Left ventricle myocardium inferior (tissue), 1 donor: ENCODE data around the gene EPHA4. TPM values are rescaled to one million over a fixed set of nuclear protein-coding genes. Genes with fewer than 3 reads are reported as not detected.

Experiments used
- DNase-seq: peaks from one replicate; pipeline ENCODE4 v3.0.0-alpha.2; 2020
- H3K27ac ChIP-seq: fragments of 200-600 bp; replicated peaks from 2 replicates; pipeline ENCODE4 v1.8.0; 2021
- H3K27me3 ChIP-seq: fragments of 200-600 bp; 2 replicates; pipeline ENCODE4 v1.8.0; 2021; ENCODE audit warnings: low read depth
- H3K36me3 ChIP-seq: fragments of 200-600 bp; 2 replicates; pipeline ENCODE4 v1.8.0; 2021
- H3K4me1 ChIP-seq: fragments of 200-600 bp; 2 replicates; pipeline ENCODE4 v1.8.0; 2021
- H3K4me3 ChIP-seq: fragments of 200-600 bp; 2 replicates; pipeline ENCODE4 v1.8.0; 2021; ENCODE audit warnings: mild to moderate bottlenecking, moderate library complexity
- H3K9me3 ChIP-seq: fragments of 200-600 bp; replicated peaks from 2 replicates; pipeline ENCODE4 v1.8.0; 2021
- CTCF ChIP-seq: fragments of 200-600 bp; IDR thresholded peaks from 2 replicates; pipeline ENCODE4 v1.8.0; 2021; ENCODE audit warnings: antibody characterized with exemption, mild to moderate bottlenecking, borderline replicate concordance
- intact Hi-C: fragments of 100-400 bp; cut with micrococcal nuclease; formaldehyde crosslinking; loops from one replicate; pipeline ENCODE4 v1.11.0; 2022
- total RNA-seq: library from RNA; stranded (reverse); fragmentation: NEBNext Ultra II Directional; extraction: Animal tissue kit (Norgen Biotek cat#: 25700); gene quantifications from one replicate; pipeline ENCODE4 v1.2.1, GENCODE V29; 2021
- donor health status: DM: no; HTN: yes; CAD: no; lungs with severe emphysema.

The EPHA4 gene
- total RNA-seq, 1 donor from 2014 or later = 40.6 TPM

GRCh38 chr2:221399183-221399582 lies 172.9 kb downstream of the EPHA4 start:
- H3K27ac ChIP-seq = no peak overlapping the region
- H3K4me3 ChIP-seq = no peak overlapping the region
- no peaks in the 10 kb centered on the region for H3K36me3 ChIP-seq
- DNase-seq = no peak
- no peaks in the 10 kb centered on the region for H3K27me3 ChIP-seq
- H3K9me3 ChIP-seq = no peaks in the 10 kb centered on the region
- no peaks in the 10 kb centered on the region for H3K4me1 ChIP-seq
- intact Hi-C loops = no loop called here
- TF ChIP-seq CTCF = no peak

- Histone ChIP-seq H3K36me3 (no peaks in the 10 kb centered on the region), H3K27me3 (no peaks in the 10 kb centered on the region), H3K9me3 (no peaks in the 10 kb centered on the region), H3K4me3 (no peak overlapping the region), H3K27ac (no peak overlapping the region), H3K4me1 (no peaks in the 10 kb centered on the region)
- TF ChIP-seq CTCF = no peak
- intact Hi-C loops = no loop called here
- no peak for DNase-seq
These were observed 174.9 kb downstream of the EPHA4 start for GRCh38 chr2:221397187-221397586.

GRCh38 chr2:221392228-221392881 lies 179.7 kb downstream of the EPHA4 start:
- no peak for DNase-seq
- no peak for TF ChIP-seq CTCF
- H3K4me1 ChIP-seq = no peaks in the 10 kb centered on the region

GRCh38 chr2:221390878-221391277 lies 181.2 kb downstream of the EPHA4 start:
- H3K9me3 ChIP-seq = no peaks in the 10 kb centered on the region
- intact Hi-C loops = no loop called here
- H3K4me1 ChIP-seq = no peaks in the 10 kb centered on the region
- no peak overlapping the region for H3K4me3 ChIP-seq
- no peak overlapping the region for H3K27ac ChIP-seq
- DNase-seq = no peak
- no peaks in the 10 kb centered on the region for H3K36me3 ChIP-seq
- no peaks in the 10 kb centered on the region for H3K27me3 ChIP-seq
- TF ChIP-seq CTCF = no peak

More at GRCh38 chr2:221392228-221392881, 179.7 kb downstream of the EPHA4 start:
- H3K36me3 ChIP-seq = no peaks in the 10 kb centered on the region
- intact Hi-C loops = no loop called here
- no peaks in the 10 kb centered on the region for H3K9me3 ChIP-seq
- no peaks in the 10 kb centered on the region for H3K27me3 ChIP-seq
- no peak overlapping the region for H3K27ac ChIP-seq
- no peak overlapping the region for H3K4me3 ChIP-seq

- Histone ChIP-seq H3K27ac (no peak overlapping the region), H3K27me3 (no peaks in the 10 kb centered on the region), H3K4me1 (no peaks in the 10 kb centered on the region), H3K36me3 (no peaks in the 10 kb centered on the region), H3K9me3 (peaks cover under 1% of the 10 kb centered on the region), H3K4me3 (no peak overlapping the region)
- no peak for TF ChIP-seq CTCF
- intact Hi-C loops = no loop called here
- no peak for DNase-seq
These were observed 182.2 kb downstream of the EPHA4 start for GRCh38 chr2:221389904-221390303.
